ENCODE results near the gene FBN1. TPM values are rescaled to one million over a fixed set of nuclear protein-coding genes. Genes with fewer than 3 reads are reported as not detected.

The FBN1 gene
- total and polyA plus RNA-seq, 2 of the 13 experiments (the other 11 are each of a cell fraction or from before 2014, with no cell fraction given): 1.5 to 3.0 TPM

DNA sequence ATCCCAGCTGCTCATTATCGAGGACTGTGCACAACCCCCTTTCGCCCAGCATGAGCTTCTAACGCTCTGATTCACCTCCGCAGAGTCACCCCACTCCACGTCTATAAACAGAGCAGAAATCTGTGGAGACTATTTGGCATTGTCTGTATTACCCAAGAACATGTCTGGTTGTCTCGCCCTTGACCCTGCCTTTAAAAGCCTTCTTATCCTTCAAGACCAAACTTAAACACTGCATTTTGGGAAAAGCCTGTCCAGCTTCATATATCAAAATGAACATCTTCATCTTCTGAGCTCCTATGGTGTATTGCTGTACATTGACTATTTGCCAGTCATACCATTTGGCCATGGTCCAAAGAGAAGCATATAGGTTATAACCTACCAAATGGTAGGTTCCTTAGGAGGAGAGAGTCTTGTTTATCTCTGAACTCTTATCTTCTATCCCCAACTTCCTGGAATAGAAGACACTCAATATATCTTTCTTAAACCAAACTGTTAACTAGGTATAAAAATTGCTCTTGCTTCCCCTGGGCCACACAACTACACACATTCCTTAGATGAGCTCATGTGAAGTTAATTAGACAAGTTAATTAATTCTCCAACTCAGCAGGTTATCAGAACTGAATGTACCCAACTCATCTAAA, 90.1 kb downstream of the FBN1 start (continued):
- TF ChIP-seq RBM22 (optimal IDR thresholded peaks at IDR 0.05; ENCODE audit: low read length): no peak
- no peak for TF ChIP-seq DMAP1 (CRISPR knock-in tag; IDR thresholded peaks at IDR 0.05)
- TF ChIP-seq, protein P1, sequence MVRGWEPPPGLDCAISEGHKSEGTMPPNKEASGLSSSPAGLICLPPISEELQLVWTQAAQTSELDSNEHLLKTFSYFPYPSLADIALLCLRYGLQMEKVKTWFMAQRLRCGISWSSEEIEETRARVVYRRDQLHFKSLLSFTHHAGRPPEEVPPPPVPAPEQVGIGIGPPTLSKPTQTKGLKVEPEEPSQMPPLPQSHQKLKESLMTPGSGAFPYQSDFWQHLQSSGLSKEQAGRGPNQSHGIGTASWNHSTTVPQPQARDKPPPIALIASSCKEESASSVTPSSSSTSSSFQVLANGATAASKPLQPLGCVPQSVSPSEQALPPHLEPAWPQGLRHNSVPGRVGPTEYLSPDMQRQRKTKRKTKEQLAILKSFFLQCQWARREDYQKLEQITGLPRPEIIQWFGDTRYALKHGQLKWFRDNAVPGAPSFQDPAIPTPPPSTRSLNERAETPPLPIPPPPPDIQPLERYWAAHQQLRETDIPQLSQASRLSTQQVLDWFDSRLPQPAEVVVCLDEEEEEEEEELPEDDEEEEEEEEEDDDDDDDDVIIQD (CRISPR knock-in tag; IDR thresholded peaks at IDR 0.05; ENCODE audit: low read depth): no peak
- TF ChIP-seq ZNF891 (CRISPR knock-in tag; IDR thresholded peaks at IDR 0.05): no peak
- no peak for TF ChIP-seq ZNF20 (CRISPR knock-in tag; IDR thresholded peaks at IDR 0.05)
- TF ChIP-seq, protein P2, sequence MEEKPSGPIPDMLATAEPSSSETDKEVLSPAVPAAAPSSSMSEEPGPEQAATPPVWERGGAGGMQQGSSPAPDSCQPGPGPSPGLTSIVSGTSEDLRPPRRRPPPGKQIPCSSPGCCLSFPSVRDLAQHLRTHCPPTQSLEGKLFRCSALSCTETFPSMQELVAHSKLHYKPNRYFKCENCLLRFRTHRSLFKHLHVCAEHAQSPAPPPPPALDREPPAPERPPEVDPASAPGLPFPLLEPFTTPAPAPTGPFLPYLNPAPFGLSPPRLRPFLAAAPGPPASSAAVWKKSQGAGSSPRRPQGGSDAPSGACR (CRISPR knock-in tag; IDR thresholded peaks at IDR 0.05): no peak
- TF ChIP-seq, protein P3, sequence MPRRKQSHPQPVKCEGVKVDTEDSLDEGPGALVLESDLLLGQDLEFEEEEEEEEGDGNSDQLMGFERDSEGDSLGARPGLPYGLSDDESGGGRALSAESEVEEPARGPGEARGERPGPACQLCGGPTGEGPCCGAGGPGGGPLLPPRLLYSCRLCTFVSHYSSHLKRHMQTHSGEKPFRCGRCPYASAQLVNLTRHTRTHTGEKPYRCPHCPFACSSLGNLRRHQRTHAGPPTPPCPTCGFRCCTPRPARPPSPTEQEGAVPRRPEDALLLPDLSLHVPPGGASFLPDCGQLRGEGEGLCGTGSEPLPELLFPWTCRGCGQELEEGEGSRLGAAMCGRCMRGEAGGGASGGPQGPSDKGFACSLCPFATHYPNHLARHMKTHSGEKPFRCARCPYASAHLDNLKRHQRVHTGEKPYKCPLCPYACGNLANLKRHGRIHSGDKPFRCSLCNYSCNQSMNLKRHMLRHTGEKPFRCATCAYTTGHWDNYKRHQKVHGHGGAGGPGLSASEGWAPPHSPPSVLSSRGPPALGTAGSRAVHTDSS (CRISPR knock-in tag; conservative IDR thresholded peaks at IDR 0.05): no peak
- TF ChIP-seq NFYB (CRISPR knock-in tag; IDR thresholded peaks at IDR 0.05): no peak

DNA sequence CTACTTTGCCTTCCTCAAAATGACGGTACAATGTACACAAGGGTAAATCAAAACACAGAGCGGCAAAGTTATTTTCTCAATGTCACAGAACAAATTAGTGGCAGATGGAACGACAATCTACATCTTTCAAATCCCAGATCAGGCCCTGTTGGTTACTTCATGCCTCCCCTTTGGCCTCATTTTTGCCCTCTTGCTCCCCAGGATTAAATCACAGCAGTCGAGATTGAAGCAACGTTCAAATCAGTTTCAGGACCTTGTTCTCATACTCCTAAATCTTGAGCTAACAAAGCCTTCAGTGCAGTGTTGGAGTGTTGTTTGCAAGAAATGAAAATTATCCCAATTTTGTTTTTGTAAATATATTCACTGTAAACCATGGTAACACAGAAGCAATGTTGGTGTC, 91.4 kb downstream of the FBN1 start:
- ChIA-PET CTCF (ENCODE audit: low intra/inter-chr PET ratio, low total read pairs) (no interaction called here), POLR2A (no interaction called here)
- no peak overlapping the region for H2AFZ ChIP-seq (ENCODE audit: low read length)
- in situ Hi-C loops (cut with HindIII; ENCODE audit: extremely low pct_ligation_motif_present, low pct_unique_long_range_greater_than_20kb) (no loop called here), intact Hi-C loops (cut with micrococcal nuclease; ENCODE audit: unreplicated experiment) (no loop called here)
- TF ChIP-seq, protein P4, sequence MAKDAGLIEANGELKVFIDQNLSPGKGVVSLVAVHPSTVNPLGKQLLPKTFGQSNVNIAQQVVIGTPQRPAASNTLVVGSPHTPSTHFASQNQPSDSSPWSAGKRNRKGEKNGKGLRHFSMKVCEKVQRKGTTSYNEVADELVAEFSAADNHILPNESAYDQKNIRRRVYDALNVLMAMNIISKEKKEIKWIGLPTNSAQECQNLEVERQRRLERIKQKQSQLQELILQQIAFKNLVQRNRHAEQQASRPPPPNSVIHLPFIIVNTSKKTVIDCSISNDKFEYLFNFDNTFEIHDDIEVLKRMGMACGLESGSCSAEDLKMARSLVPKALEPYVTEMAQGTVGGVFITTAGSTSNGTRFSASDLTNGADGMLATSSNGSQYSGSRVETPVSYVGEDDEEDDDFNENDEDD (CRISPR knock-in tag; IDR thresholded peaks at IDR 0.05; ENCODE audit: borderline replicate concordance): no peak
- TF ChIP-seq AKAP8 (CRISPR knock-in tag; IDR thresholded peaks at IDR 0.05) (no peak), FOXO1 (CRISPR knock-in tag; IDR thresholded peaks at IDR 0.05) (no peak), CEBPB (IDR thresholded peaks at IDR 0.05; ENCODE audit: borderline replicate concordance, low read depth, low read length) (no peak)
- H4K20me1 ChIP-seq (ENCODE audit: insufficient read depth, low read length): no peaks in the 10 kb centered on the region
- H3K9ac ChIP-seq (ENCODE audit: insufficient read depth, low read depth, low read length): no peak overlapping the region
- no peaks in the 10 kb centered on the region for H3K79me2 ChIP-seq (ENCODE audit: insufficient read depth, low read length)
- H3K9me3 ChIP-seq (ENCODE audit: low read length): no peaks in the 10 kb centered on the region
- no peak overlapping the region for H3K4me2 ChIP-seq (ENCODE audit: low read depth, low read length)
- 20% methylated on average over 5 of the region's 5 CpGs for WGBS (ENCODE audit: low lambda C conversion rate)
- H3K27me3 ChIP-seq (ENCODE audit: control insufficient read depth in 1 of 2, insufficient read depth in 2 of 2, low read length in 2 of 2): no peaks in the 10 kb centered on the region
- no TSS peak for BruUV-seq (replicated peaks)
- no peak overlapping the region for H3K27ac ChIP-seq (ENCODE audit: extremely low read length, insufficient read depth, low read length)
- no peak for FAIRE-seq
- no peak for ATAC-seq
- H3K4me3 ChIP-seq (replicated peaks in 1 of 3; ENCODE audit: insufficient read depth in 1 of 3, low read depth in 2 of 3, low read length in 3 of 3): no peak overlapping the region
- H3K4me1 ChIP-seq (ENCODE audit: insufficient read depth, low read length): no peaks in the 10 kb centered on the region
- H3K36me3 ChIP-seq (replicated peaks in 1 of 2; ENCODE audit: control insufficient read depth in 1 of 2, insufficient read depth in 2 of 2, low read length in 2 of 2): no peaks in the 10 kb centered on the region
- DNase-seq (ENCODE audit: low spot score): no peak
